Measurements from ENCODE around the gene PLD6.
A peak's percentile ranks its signal among the peaks of the same experiment; 100 is the strongest.

The PLD6 gene

GRCh38 chr17:17205368-17206123 is 587 bp downstream of the PLD6 start:
- TF ChIP-seq CTCF (IDR thresholded peaks at IDR 0.05; ENCODE audit: control insufficient read depth, extremely low read depth, insufficient read depth), result no peak
- DNase-seq (ENCODE audit: low read depth), result no peak
- no peak overlapping the region for H3K4me3 ChIP-seq (ENCODE audit: low read depth, low read length)

GRCh38 chr17:17204635-17205231 is 1.4 kb downstream of the PLD6 start:
- no peak overlapping the region for H3K4me3 ChIP-seq (ENCODE audit: low read depth, low read length)
- no peak for DNase-seq (ENCODE audit: low read depth)

DNA sequence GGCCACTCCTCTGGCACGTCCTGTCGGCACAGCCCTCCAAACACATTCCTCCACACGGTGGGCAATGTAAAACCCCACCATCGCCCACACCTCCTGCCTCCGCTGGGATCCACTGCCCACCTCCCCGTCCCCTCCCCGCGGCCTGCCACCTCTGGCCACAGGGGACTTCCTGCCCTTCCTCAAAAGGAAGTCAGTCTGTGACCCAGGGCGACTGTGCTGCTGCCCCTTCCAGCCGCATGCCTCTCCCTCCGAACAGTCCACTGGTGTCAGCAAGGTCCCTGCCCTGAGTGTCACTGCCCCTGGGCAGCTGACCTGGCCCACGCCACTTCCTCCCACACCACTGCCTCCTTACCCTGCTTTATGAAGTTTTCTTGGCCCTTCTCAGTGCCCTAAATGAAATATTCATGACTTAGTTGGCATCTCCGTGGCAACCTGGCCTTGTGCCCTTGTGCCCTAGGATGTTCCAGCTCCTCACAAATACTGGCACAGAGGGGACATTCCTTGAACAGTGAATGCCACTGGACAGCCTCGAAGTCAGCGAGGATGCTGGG is 2.0 kb downstream of the PLD6 start:
- H3K4me3 ChIP-seq (ENCODE audit: low read depth, low read length), result no peak overlapping the region
- no peak for TF ChIP-seq CTCF (IDR thresholded peaks at IDR 0.05; ENCODE audit: control insufficient read depth, extremely low read depth, insufficient read depth)
- DNase-seq (ENCODE audit: low read depth), result no peak

More at GRCh38 chr17:17204635-17205231, 1.4 kb downstream of the PLD6 start:
- TF ChIP-seq CTCF (IDR thresholded peaks at IDR 0.05; ENCODE audit: control insufficient read depth, extremely low read depth, insufficient read depth), result no peak

- no peak for TF ChIP-seq CTCF (IDR thresholded peaks at IDR 0.05; ENCODE audit: control insufficient read depth, extremely low read depth, insufficient read depth)
- no peak for DNase-seq (ENCODE audit: low read depth)
- no peak overlapping the region for H3K4me3 ChIP-seq (ENCODE audit: low read depth, low read length)
Observed at GRCh38 chr17:17203173-17203730, 2.9 kb downstream of the PLD6 start.

- no peak overlapping the region for H3K4me3 ChIP-seq (ENCODE audit: low read depth, low read length)
- no peak for DNase-seq (ENCODE audit: low read depth)
- no peak for TF ChIP-seq CTCF (IDR thresholded peaks at IDR 0.05; ENCODE audit: control insufficient read depth, extremely low read depth, insufficient read depth)
Observed at GRCh38 chr17:17201907-17202306, 4.2 kb downstream of the PLD6 start.

DNA sequence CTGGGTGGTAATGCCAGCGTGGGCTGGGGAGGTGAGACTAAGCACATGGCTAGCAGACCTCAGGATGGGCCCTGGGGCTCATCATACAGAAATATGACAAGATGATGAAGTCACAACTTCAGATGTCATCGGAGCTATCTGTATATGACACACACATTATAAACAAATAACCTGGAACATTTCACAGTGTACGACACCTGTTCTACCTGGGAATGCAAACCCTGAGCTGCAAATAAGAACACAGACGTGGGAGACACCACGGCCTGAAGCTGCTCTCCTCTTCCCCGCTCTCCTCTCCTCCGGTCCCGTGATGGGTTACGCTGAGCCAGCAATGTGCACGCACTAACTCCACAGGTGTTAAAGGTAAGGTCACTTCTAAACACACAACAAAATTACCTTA is 4.9 kb downstream of the PLD6 start:
- no peak overlapping the region for H3K4me3 ChIP-seq (ENCODE audit: low read depth, low read length)
- no peak for TF ChIP-seq CTCF (IDR thresholded peaks at IDR 0.05; ENCODE audit: control insufficient read depth, extremely low read depth, insufficient read depth)

More for the DNA sequence above, 4.9 kb downstream of the PLD6 start:
- DNase-seq (ENCODE audit: low read depth), result peak; percentile 90
